ENCODE data around the gene ADSL. TPM values are rescaled to one million over a fixed set of nuclear protein-coding genes. Genes with fewer than 3 reads are reported as not detected.
A peak's percentile ranks its signal among the peaks of the same experiment; 100 is the strongest.

Gene ADSL
- total and polyA plus RNA-seq, 9 of the 15 experiments (the other 6 are each of a cell fraction or from before 2014, with no cell fraction given): 112 to 322 (median 146) TPM

DNA sequence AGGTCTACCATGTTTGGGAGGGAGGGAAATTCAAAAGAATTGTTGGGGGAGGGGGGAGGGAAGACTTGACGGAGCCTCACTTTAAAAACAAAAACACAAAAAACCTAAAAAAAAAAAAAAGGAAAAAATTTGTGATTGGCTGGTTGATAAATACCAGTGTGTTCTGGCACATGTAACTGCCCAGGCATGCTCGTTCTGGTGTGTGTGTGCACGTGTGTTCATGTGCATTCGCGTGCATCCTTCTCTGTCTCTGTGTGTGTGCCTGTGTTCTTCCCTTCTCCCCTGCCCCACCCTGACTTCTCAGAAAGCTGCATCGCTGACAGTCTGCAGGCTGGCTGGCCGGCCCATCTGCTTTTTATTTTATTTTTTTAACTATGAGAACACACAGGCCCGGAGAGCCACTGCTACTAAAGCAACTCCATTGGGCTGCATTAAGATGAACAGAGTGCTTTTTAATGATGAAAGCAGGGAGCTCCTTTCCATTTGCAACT, 22.6 kb upstream of the ADSL start:
- Histone ChIP-seq H4K20me1 (replicated peaks; ENCODE audit: control insufficient read depth, insufficient read depth, low read length) (no peaks in the 10 kb centered on the region; the same call in 1 of the 2 replicates), H3K4me1 (replicated peaks in 1 of 2; ENCODE audit: control insufficient read depth in 2 of 2, insufficient read depth in 2 of 2, low read length in 2 of 2) (peaks cover 12 to 21% of the 10 kb centered on the region in 2 experiments; a peak in 4 of 5 replicates), H3K9me3 (replicated peaks; ENCODE audit: control insufficient read depth, insufficient read depth, low read depth, low read length) (no peaks in the 10 kb centered on the region), H3K9ac (ENCODE audit: insufficient read depth in 1 of 2, low read depth in 2 of 2, low read length in 2 of 2) (no peak overlapping the region), H3K79me2 (ENCODE audit: control insufficient read depth, insufficient read depth, low read length) (no peaks in the 10 kb centered on the region), H3K27ac (ENCODE audit: extremely low read depth, low read depth, low read length) (no peak overlapping the region), H2AFZ (ENCODE audit: low read depth, low read length) (no peak overlapping the region), H3K4me2 (ENCODE audit: insufficient read depth, low read length) (no peak overlapping the region), H3K4me3 (no peak overlapping the region), H3K9me1 (ENCODE audit: control insufficient read depth, insufficient read depth, low read length) (no peaks in the 10 kb centered on the region), H3K27me3 (ENCODE audit: control insufficient read depth in 2 of 2, insufficient read depth in 2 of 2, low read length in 2 of 2) (no peaks in the 10 kb centered on the region), H3K36me3 (ENCODE audit: control insufficient read depth, insufficient read depth, low read length) (peaks cover 32% of the 10 kb centered on the region; the same call in 2 of the 3 replicates)
- TSS peak; percentile 30 for BruUV-seq (replicated peaks)
- POLR2A ChIA-PET: no interaction called here
- TF ChIP-seq KLF1 (tag; IDR thresholded peaks at IDR 0.05) (no peak), ZNF124 (CRISPR knock-in tag; IDR thresholded peaks at IDR 0.05) (no peak)
- TF ChIP-seq, protein P1, sequence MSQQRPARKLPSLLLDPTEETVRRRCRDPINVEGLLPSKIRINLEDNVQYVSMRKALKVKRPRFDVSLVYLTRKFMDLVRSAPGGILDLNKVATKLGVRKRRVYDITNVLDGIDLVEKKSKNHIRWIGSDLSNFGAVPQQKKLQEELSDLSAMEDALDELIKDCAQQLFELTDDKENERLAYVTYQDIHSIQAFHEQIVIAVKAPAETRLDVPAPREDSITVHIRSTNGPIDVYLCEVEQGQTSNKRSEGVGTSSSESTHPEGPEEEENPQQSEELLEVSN (IDR thresholded peaks at IDR 0.05; ENCODE audit: borderline replicate concordance in 1 of 2, extremely low read depth in 1 of 2, insufficient read depth in 1 of 2, insufficient read length in 1 of 2, low read depth in 1 of 2, low read length in 1 of 2, poor library complexity in 1 of 2, severe bottlenecking in 1 of 2): no peak
- ATAC-seq (no peak), FAIRE-seq (no peak), DNase-seq (ENCODE audit: extremely low read depth in 1 of 4, low spot score in 3 of 4) (no peak)
- WGBS (ENCODE audit: insufficient coverage, low coverage, missing lambda C conversion rate): 86% methylated on average over 5 of the region's 8 CpGs
- in situ Hi-C loops (cut with MboI) (no loop called here), intact Hi-C loops (cut with micrococcal nuclease) (no loop called here)
- CTCF ChIA-PET (ENCODE audit: low intra/inter-chr PET ratio): no interaction called here

Measured in K562 (cell line).